ENCODE results near the gene SRM. TPM values are rescaled to one million over a fixed set of nuclear protein-coding genes. Genes with fewer than 3 reads are reported as not detected.

SRM gene
- total RNA-seq, 1 donor from 2014 or later = 147 TPM

DNA sequence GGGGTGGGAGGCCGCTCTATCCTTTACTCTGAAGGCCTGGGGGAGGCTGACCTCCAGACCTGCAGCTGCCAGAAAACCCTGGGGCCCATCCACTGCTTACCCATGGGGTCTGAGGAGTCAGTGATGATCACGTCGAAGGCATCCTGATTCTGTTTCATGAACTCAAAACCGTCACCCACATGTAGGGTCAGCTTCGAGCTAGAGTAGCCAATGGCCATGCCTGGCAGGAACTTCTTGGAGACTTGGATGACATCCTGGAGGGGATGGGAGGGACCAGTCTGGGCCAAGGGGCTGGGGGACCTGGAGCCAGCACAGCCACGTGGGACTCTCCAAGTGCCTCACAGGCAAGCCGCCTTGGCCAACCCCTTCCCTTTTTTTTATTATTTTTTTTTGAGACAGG lies 3.3 kb downstream of the SRM start:
- DNase-seq (ENCODE audit: low read depth, low spot score) = no peak
- peaks cover 4% of the 10 kb centered on the region for H3K36me3 Mint-ChIP-seq (ENCODE audit: low read depth)
- TF ChIP-seq, protein P1, sequence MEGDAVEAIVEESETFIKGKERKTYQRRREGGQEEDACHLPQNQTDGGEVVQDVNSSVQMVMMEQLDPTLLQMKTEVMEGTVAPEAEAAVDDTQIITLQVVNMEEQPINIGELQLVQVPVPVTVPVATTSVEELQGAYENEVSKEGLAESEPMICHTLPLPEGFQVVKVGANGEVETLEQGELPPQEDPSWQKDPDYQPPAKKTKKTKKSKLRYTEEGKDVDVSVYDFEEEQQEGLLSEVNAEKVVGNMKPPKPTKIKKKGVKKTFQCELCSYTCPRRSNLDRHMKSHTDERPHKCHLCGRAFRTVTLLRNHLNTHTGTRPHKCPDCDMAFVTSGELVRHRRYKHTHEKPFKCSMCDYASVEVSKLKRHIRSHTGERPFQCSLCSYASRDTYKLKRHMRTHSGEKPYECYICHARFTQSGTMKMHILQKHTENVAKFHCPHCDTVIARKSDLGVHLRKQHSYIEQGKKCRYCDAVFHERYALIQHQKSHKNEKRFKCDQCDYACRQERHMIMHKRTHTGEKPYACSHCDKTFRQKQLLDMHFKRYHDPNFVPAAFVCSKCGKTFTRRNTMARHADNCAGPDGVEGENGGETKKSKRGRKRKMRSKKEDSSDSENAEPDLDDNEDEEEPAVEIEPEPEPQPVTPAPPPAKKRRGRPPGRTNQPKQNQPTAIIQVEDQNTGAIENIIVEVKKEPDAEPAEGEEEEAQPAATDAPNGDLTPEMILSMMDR (conservative IDR thresholded peaks at IDR 0.05) = no peak
- H3K4me1 Mint-ChIP-seq = peaks cover 18% of the 10 kb centered on the region
- H3K27ac Mint-ChIP-seq (ENCODE audit: unreplicated experiment) = no peak overlapping the region
- no peaks in the 10 kb centered on the region for H3K27me3 Mint-ChIP-seq (ENCODE audit: low read depth)
- peak overlapping the region; percentile 47 for H3K4me3 Mint-ChIP-seq
- H3K9me3 Mint-ChIP-seq = no peaks in the 10 kb centered on the region

GRCh38 chr1:11055676-11056075 lies 4.1 kb downstream of the SRM start:
- TF ChIP-seq, protein P1 (conservative IDR thresholded peaks at IDR 0.05) = no peak

GRCh38 chr1:11054666-11055065 lies 5.2 kb downstream of the SRM start:
- no peak overlapping the region for H3K27ac Mint-ChIP-seq (ENCODE audit: unreplicated experiment)
- no peak for DNase-seq (ENCODE audit: low read depth, low spot score)

More at GRCh38 chr1:11055676-11056075, 4.1 kb downstream of the SRM start:
- Mint-ChIP-seq H3K4me3 (peak overlapping the region; percentile 47), H3K27me3 (ENCODE audit: low read depth) (no peaks in the 10 kb centered on the region), H3K9me3 (no peaks in the 10 kb centered on the region), H3K27ac (ENCODE audit: unreplicated experiment) (no peak overlapping the region), H3K4me1 (peaks cover 12% of the 10 kb centered on the region), H3K36me3 (ENCODE audit: low read depth) (peaks cover 4% of the 10 kb centered on the region)
- DNase-seq (ENCODE audit: low read depth, low spot score) = no peak

GRCh38 chr1:11054181-11054580 lies 5.6 kb downstream of the SRM start:
- H3K9me3 Mint-ChIP-seq = no peaks in the 10 kb centered on the region
- H3K27me3 Mint-ChIP-seq (ENCODE audit: low read depth) = no peaks in the 10 kb centered on the region
- DNase-seq (ENCODE audit: low read depth, low spot score) = no peak
- peaks cover 12% of the 10 kb centered on the region for H3K4me1 Mint-ChIP-seq
- H3K36me3 Mint-ChIP-seq (ENCODE audit: low read depth) = peaks cover 4% of the 10 kb centered on the region
- TF ChIP-seq, protein P1 (conservative IDR thresholded peaks at IDR 0.05) = no peak
- H3K4me3 Mint-ChIP-seq = peak overlapping the region; percentile 37
- H3K27ac Mint-ChIP-seq (ENCODE audit: unreplicated experiment) = no peak overlapping the region

More at GRCh38 chr1:11054666-11055065, 5.2 kb downstream of the SRM start:
- no peaks in the 10 kb centered on the region for H3K9me3 Mint-ChIP-seq
- peak overlapping the region; percentile 37 for H3K4me3 Mint-ChIP-seq
- H3K36me3 Mint-ChIP-seq (ENCODE audit: low read depth) = peaks cover 4% of the 10 kb centered on the region
- H3K4me1 Mint-ChIP-seq = peaks cover 12% of the 10 kb centered on the region
- no peaks in the 10 kb centered on the region for H3K27me3 Mint-ChIP-seq (ENCODE audit: low read depth)
- TF ChIP-seq, protein P1 (conservative IDR thresholded peaks at IDR 0.05) = no peak

GRCh38 chr1:11053758-11054137 lies 6.1 kb downstream of the SRM start:
- H3K9me3 Mint-ChIP-seq = no peaks in the 10 kb centered on the region
- no peak for DNase-seq (ENCODE audit: low read depth, low spot score)
- H3K4me1 Mint-ChIP-seq = peaks cover 7% of the 10 kb centered on the region
- no peaks in the 10 kb centered on the region for H3K27me3 Mint-ChIP-seq (ENCODE audit: low read depth)
- no peak overlapping the region for H3K27ac Mint-ChIP-seq (ENCODE audit: unreplicated experiment)
- no peak overlapping the region for H3K4me3 Mint-ChIP-seq
- H3K36me3 Mint-ChIP-seq (ENCODE audit: low read depth) = peaks cover 4% of the 10 kb centered on the region
- TF ChIP-seq, protein P1 (conservative IDR thresholded peaks at IDR 0.05) = no peak

Measured in neural crest cell (in vitro differentiated cells).